Fibroblast of skin of back (primary cell): ENCODE results near the gene ANKRD12.

Experiments
- DNase-seq: peaks from one replicate; pipeline ENCODE4 v3.0.0-alpha.2; 2013

ANKRD12 gene

GRCh38 chr18:9106800-9107584, 29.6 kb upstream of the ANKRD12 start:
- DNase-seq: no peak

DNA sequence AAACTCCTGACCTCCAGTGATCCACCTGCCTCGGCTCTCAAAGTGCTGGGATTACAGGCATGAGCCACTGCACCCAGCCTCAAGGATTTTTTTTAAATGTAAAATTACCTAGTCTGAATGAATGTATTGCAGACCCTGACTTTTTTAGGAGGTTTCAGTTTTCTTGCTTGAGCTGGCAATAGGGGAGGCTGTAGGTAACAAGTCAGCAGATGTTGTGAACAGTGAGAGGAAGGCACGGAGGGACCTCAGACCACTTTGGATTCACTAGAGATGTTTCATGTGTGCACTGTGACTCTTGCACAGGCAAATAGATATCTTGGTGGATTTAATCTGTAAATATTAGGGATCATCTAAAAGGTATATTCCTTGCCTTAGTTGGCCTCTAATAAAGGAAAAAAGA, 27.7 kb upstream of the ANKRD12 start:
- DNase-seq: no peak

GRCh38 chr18:9109523-9109922, 27.1 kb upstream of the ANKRD12 start:
- DNase-seq: peak; percentile 58

- DNase-seq: no peak
Measured at GRCh38 chr18:9113468-9114149, 23.0 kb upstream of the ANKRD12 start.

- DNase-seq: no peak
Measured at GRCh38 chr18:9115984-9116383, 20.6 kb upstream of the ANKRD12 start.

DNA sequence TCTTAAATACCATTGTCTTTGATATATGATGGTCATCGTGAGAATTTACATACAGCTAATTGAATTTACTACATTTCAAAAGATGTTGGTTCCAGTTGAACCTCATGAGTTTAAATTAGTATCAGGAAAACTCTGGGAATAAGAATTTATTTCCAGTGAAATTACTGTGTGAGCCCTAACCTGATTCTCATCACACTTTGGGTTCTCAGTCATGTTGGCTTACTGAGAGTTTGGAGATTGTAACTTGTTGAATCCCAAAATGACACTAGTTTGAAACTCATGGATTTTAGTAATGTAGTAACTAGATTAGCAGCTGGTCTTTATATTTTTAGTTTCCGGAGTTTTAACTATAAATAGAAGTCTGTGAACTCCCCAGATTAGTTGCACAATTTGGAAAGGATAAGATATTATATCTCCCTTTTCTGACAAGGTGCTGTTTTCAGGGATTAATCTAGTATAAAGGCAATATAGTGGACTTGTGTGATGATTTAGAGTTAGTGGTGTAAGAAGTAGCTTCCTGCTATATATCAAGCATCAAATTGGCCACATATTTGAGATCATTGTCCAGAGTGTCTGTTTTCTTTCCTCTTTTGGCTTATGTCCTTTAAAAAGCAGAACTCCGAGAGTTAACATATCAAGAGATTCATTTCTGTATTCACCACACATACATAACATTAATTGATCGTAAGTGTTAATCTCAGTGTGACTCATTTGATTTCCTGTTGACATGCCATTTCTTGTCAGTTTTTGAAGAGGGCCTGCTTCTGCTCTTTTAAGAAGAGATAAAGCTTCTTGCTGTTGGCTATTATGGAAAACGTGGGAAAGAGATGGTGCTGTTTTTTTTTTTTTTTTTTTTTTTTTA, 18.4 kb upstream of the ANKRD12 start:
- no peak for DNase-seq

DNA sequence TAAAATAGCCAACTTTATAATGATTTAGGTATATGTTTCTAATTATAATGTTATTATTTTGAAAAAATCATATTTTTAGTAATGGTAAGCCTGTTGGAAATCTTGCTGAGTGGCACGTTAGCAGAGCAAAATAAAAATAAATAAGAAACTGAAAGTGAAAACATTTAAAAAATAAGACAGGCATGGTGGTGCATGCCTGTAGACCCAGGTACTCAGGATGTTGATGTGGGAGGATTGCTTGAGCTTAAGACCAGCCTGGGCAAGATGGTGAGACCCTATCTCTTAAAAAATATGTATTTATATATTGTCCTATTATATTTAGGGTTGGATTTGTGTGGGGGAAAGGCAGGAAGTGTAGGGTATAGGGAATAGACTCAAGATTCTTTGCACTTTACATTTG, 15.8 kb upstream of the ANKRD12 start:
- no peak for DNase-seq

DNA sequence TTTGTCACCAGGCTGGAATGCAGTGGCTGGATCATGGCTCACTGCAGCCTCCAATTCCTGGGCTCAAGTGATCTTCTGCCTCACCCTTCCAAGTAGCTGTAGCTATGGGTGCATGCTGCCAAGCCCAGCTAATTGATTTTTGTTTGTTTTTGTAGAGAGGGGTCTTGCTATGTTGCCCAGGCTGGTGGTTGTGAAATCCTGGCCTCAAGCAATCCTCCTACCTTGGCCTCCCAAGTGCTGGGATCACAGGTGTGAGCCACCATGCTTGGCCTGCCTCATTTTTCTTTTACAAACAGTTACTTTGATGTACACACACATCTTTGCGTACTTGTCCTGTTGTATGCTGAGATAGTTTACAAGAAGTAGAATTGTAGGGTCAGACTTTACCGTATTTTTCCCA, 13.1 kb upstream of the ANKRD12 start:
- DNase-seq: no peak

GRCh38 chr18:9124824-9125223, 11.8 kb upstream of the ANKRD12 start:
- DNase-seq: no peak

- no peak for DNase-seq
Measured at GRCh38 chr18:9126337-9126736, 10.2 kb upstream of the ANKRD12 start.

DNA sequence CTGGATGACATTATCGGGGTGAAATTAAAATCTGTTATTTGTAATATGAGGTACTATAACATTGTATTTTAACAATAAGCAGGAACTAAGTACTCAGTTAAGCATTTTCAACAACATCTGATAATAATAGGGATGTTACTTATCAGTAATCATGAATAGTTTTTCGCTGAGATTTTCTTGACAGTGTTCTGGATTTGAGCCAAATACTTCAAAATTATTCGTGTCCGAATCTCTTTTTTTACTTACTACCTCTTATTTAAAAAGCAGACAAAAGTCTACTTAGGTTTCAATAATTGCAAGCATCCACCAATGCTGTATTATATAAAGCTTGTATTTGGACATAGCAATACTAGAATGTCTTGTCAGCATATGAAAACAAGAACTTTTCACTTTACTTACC, 6.4 kb upstream of the ANKRD12 start:
- no peak for DNase-seq

GRCh38 chr18:9130806-9131205, 5.8 kb upstream of the ANKRD12 start:
- DNase-seq: peak; percentile 26

DNA sequence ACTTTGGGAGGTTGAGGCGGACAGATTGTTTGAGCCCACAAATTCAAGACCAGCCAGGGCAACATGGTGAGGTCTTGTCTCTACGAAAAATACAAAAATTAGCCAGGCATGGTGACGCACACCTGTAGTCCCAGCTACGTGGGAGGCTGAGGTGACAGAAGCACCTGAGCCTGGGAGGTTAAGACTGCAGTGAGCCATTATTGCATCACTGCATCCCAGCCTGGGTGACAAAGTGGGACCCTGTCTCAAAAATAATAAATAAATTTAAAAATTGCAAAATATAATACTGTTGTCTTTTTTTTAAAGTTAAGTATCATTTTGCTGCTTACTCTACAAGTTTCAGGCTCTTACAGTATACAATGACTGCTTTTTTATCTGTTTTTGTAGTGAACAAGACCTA, 4.0 kb upstream of the ANKRD12 start:
- DNase-seq: no peak

DNA sequence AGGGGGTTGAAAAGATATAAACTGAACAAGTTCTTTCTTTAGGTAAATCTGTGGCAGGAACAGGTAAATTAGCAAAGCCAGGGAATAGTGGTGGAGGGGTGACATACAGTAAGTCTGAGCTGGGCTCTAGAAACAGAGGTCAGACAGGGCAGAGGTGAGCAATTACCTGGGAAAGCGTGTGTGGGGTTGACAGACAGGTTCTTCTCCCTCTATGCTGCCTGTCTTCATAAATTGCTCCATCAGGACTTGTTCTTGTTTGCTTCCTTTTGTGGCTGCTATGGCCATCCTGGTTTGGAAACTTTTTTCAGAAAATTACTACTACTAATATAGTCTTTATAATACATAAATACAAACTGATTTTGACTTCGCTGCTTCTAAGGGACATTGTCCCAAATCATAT, 3.4 kb upstream of the ANKRD12 start:
- DNase-seq: no peak

DNA sequence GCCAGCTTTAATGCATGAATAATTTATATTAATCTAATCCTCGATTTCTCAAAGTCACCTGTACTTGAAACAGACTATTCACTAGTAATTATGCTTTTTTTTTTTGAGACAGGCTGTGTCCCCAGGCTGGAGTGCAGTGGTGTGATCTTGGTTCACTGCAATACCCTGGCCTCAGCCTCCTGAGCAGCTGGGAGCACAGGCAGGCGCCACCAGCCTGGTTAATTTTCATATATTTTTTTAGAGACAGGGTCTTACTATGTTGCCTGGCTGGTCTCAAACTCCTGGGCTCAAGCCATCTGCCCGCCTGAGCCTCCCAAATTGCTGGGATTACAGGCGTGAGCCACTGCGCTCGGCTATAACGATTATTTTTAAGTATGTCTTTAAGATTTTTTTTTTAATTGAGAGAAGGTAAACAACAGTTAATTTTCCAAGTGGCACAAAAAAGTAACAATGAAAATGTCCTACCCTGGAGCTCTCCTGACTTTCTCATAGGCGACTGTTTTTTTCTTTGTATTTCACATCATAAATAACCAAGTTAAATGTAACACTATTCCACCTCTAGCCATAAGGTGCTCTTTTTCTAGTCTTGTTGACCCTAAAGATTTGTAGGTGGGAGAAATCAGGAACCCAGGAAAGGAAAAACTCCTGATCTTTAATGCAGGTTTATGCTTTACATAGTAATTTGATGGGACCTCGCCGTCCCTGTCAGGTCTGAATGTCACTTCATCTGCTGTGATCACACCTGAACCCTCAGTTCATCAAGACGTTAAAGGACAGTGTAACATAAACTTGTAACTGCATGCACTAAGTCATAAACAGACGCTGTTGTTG, 1.3 kb upstream of the ANKRD12 start:
- DNase-seq: no peak

DNA sequence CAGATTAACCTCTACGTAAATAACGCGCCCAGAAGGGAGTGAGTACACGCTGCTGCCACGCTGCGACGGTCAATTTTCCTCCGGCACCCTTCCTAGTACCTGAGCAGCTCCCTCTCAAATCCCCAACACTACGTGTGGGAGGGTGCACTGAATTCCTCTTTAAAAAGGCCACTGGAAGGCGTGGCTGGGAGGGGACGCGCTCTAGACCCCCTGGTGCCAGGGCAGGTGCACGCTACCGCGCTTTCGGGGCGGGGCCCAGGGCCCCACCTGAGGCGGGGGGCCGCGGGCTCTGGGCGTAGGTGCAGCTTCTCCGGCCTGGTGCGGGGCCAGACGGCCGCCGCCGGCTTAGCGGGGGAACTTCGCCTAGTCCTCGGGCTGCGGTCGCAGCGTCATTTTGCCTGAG, 668 bp upstream of the ANKRD12 start:
- no peak for DNase-seq

- DNase-seq: peak; percentile 77
Measured at GRCh38 chr18:9137168-9138066, 836 bp downstream of the ANKRD12 start.

DNA sequence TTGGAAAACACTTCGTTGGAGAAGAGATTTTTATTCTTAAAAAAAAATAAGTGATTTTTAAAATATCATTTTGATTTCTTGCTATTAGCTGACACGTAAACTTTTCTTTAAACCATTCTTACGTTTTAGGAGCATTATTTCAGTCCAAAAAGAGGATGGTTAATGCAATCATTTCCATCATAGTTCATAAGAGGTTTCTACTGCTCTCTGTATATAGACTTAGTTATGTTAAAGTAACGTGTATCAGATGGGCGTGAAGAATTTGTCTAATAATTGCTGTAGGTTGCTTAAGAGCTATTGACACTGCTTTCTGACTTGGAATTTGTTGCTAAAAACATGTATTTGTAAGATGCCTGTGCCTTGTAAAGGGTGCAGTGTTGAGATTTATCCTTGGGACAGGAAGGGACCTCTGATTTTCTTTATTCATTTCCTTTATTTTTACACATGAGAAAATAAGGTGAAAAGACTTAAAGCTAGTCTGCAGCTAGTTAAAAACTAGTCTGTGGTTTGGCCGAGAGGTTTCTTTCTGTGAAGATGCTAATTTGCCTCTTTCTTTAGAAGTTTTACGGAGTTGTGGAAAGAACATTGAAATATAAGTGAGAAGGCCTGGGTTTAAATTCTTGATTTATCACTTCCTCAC, 2.9 kb downstream of the ANKRD12 start:
- no peak for DNase-seq

- DNase-seq: no peak
Measured at GRCh38 chr18:9140381-9140780, 3.8 kb downstream of the ANKRD12 start.

DNA sequence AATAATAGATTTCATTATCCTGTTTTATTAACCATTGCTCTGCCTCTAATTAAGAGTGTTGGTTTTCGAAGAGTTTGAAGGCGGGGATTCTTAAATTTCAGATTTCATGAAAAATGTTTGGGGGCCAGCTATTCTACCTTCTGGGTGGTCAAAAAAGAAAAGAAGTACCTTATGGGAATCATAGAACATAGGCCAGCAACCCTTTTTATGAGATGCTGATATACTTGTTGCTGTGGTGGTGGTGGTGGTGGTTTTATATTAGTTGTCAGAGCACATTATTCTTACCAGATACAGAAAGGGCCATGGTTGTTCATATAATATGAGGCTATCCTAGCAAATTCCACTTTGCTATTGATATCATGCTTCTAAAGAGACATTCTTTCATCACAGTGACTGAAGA, 4.4 kb downstream of the ANKRD12 start:
- no peak for DNase-seq

DNA sequence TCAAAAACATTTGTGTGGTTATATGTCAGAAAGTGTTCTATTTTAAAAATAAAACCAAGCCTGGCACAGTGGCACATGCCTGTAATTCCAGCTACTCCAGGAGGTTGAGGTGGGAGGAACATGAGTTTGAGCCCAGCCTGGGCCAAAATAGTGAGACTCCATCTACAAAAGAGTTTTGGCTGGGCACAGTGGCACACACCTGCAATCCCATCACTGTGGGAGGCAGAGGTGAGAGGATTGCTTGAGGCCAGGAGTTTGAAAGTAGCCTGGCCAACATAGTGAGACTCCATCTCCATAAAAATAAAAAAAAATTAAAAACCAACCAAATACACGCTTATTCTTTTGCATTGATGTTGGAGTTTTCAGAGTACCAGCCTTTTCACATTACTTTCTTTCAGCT, 9.6 kb downstream of the ANKRD12 start:
- DNase-seq: no peak
